ENCODE data around the gene NEK11. TPM values are rescaled to one million over a fixed set of nuclear protein-coding genes. Genes with fewer than 3 reads are reported as not detected.

NEK11 gene
- polyA plus RNA-seq, 1 donor from 2014 or later: 6.1 TPM

DNA sequence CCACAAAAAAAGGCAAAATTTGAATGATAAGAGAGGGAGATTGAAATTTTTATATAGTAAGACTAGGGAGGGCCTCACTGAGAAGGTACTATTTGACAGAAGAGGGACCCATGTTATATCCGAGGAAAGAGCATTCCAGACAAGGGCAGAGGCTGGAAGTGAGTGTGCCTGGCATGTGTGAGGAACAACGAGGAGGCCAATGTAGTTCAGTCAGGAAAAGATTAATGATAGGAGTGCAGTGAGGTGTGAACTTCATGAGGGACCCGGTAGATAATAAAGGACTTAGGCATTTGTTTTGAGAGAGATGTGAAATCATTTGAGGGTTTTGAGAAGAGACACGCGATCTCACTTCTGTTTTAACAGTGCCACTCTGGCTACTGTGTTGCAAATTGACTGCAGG lies 36.4 kb upstream of the NEK11 start:
- H2AFZ ChIP-seq (ENCODE audit: low read depth, low read length): no peak overlapping the region
- no peak for TF ChIP-seq REST (IDR thresholded peaks at IDR 0.05; ENCODE audit: borderline replicate concordance)
- TF ChIP-seq, protein P1, sequence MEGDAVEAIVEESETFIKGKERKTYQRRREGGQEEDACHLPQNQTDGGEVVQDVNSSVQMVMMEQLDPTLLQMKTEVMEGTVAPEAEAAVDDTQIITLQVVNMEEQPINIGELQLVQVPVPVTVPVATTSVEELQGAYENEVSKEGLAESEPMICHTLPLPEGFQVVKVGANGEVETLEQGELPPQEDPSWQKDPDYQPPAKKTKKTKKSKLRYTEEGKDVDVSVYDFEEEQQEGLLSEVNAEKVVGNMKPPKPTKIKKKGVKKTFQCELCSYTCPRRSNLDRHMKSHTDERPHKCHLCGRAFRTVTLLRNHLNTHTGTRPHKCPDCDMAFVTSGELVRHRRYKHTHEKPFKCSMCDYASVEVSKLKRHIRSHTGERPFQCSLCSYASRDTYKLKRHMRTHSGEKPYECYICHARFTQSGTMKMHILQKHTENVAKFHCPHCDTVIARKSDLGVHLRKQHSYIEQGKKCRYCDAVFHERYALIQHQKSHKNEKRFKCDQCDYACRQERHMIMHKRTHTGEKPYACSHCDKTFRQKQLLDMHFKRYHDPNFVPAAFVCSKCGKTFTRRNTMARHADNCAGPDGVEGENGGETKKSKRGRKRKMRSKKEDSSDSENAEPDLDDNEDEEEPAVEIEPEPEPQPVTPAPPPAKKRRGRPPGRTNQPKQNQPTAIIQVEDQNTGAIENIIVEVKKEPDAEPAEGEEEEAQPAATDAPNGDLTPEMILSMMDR (IDR thresholded peaks at IDR 0.05; ENCODE audit: poor library complexity, severe bottlenecking): no peak
- no peak for TF ChIP-seq RAD21 (conservative IDR thresholded peaks at IDR 0.05)
- TF ChIP-seq MXI1 (conservative IDR thresholded peaks at IDR 0.05; ENCODE audit: poor library complexity, severe bottlenecking): no peak
- no peak for TF ChIP-seq TAF1 (IDR thresholded peaks at IDR 0.05; ENCODE audit: low read depth)
- no peak for TF ChIP-seq SMC3 (conservative IDR thresholded peaks at IDR 0.05; ENCODE audit: poor library complexity)
- no peak for TF ChIP-seq EZH2 (IDR thresholded peaks at IDR 0.05; ENCODE audit: borderline replicate concordance, insufficient read depth, low read length, poor library complexity, severe bottlenecking)
- no peak for TF ChIP-seq EP300 (conservative IDR thresholded peaks at IDR 0.05; ENCODE audit: poor library complexity, severe bottlenecking)
- TF ChIP-seq POLR2AphosphoS5 (IDR thresholded peaks at IDR 0.05): no peak
- no peak overlapping the region for H3K4me3 ChIP-seq (ENCODE audit: low read length)
- peaks cover 11% of the 10 kb centered on the region for H3K36me3 ChIP-seq (ENCODE audit: insufficient read depth, low read length)
- no peak overlapping the region for H3K27ac ChIP-seq (ENCODE audit: low read length)
- no peaks in the 10 kb centered on the region for H3K9me2 ChIP-seq (ENCODE audit: insufficient read depth, low read length)
- no peak overlapping the region for H3K4me2 ChIP-seq (ENCODE audit: low read length)
- no peaks in the 10 kb centered on the region for H3K79me2 ChIP-seq (replicated peaks; ENCODE audit: insufficient read depth, low read length)
- H3K9me3 ChIP-seq (ENCODE audit: low read length): no peaks in the 10 kb centered on the region
- H3F3A ChIP-seq (ENCODE audit: insufficient read depth, low read length, poor library complexity, severe bottlenecking): no peaks in the 10 kb centered on the region
- no peaks in the 10 kb centered on the region for H4K20me1 ChIP-seq (ENCODE audit: insufficient read depth)
- H3K9ac ChIP-seq (ENCODE audit: low read length): no peak overlapping the region
- no peaks in the 10 kb centered on the region for H3K27me3 ChIP-seq (ENCODE audit: insufficient read depth, low read depth, low read length)

DNA sequence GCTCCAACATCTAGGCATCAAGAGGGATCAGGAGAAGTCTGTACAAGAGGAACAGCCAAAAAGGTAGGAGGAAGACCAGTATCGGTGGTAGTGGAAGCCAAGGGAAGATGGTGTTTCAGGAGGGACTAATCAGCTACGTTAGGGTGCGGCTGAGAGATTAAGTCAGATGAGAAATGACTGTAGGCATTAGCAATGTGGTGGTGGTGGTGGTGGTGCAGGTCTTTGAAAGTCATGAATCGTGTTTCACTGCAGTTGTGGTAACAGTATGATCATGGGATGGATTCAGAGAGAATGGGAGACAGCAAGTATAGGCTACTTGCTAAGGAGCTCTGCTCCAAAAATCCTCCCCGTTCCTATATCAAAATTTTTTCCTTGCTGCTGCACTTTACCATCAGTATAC lies 35.6 kb upstream of the NEK11 start:
- no peak overlapping the region for H3K27ac ChIP-seq (ENCODE audit: low read length)
- H3K9me3 ChIP-seq (ENCODE audit: low read length): no peaks in the 10 kb centered on the region
- H4K20me1 ChIP-seq (ENCODE audit: insufficient read depth): no peaks in the 10 kb centered on the region
- H3K36me3 ChIP-seq (ENCODE audit: insufficient read depth, low read length): peaks cover 11% of the 10 kb centered on the region
- H3K79me2 ChIP-seq (replicated peaks; ENCODE audit: insufficient read depth, low read length): no peaks in the 10 kb centered on the region
- no peak overlapping the region for H3K9ac ChIP-seq (ENCODE audit: low read length)
- H3K9me2 ChIP-seq (ENCODE audit: insufficient read depth, low read length): no peaks in the 10 kb centered on the region
- no peaks in the 10 kb centered on the region for H3F3A ChIP-seq (ENCODE audit: insufficient read depth, low read length, poor library complexity, severe bottlenecking)
- no peak overlapping the region for H3K4me3 ChIP-seq (ENCODE audit: low read length)
- no peak overlapping the region for H3K4me2 ChIP-seq (ENCODE audit: low read length)
- TF ChIP-seq, protein P1 (IDR thresholded peaks at IDR 0.05; ENCODE audit: poor library complexity, severe bottlenecking): no peak
- TF ChIP-seq EP300 (conservative IDR thresholded peaks at IDR 0.05; ENCODE audit: poor library complexity, severe bottlenecking) (no peak), REST (IDR thresholded peaks at IDR 0.05; ENCODE audit: borderline replicate concordance) (no peak), EZH2 (IDR thresholded peaks at IDR 0.05; ENCODE audit: borderline replicate concordance, insufficient read depth, low read length, poor library complexity, severe bottlenecking) (no peak), RAD21 (conservative IDR thresholded peaks at IDR 0.05) (no peak), TAF1 (IDR thresholded peaks at IDR 0.05; ENCODE audit: low read depth) (no peak), MXI1 (conservative IDR thresholded peaks at IDR 0.05; ENCODE audit: poor library complexity, severe bottlenecking) (no peak), SMC3 (conservative IDR thresholded peaks at IDR 0.05; ENCODE audit: poor library complexity) (no peak), POLR2AphosphoS5 (IDR thresholded peaks at IDR 0.05) (no peak)
- H2AFZ ChIP-seq (ENCODE audit: low read depth, low read length): no peak overlapping the region
- H3K27me3 ChIP-seq (ENCODE audit: insufficient read depth, low read depth, low read length): no peaks in the 10 kb centered on the region
